Thyroid gland (tissue), 4 donors: ENCODE data around the gene ATP5PF. TPM values are rescaled to one million over a fixed set of nuclear protein-coding genes. Genes with fewer than 3 reads are reported as not detected.
"Not testable (repeated sequence)": the region's sequence is repeated elsewhere in the genome, so short reads cannot be mapped to it uniquely, and the experiment has no call there.

Source experiments
- DNase-seq, 2 donors: peaks; one replicate each; pipeline ENCODE4 v3.0.0-alpha.2; 2019
- H3K27ac ChIP-seq, 3 donors: fragments of 200-600 bp; sonication (generic); 1 replicate in 2 of 3; 2 replicates in 1 of 3; pipeline ENCODE4 v1.5.1; 2016 to 2019; ENCODE audit warnings: mild to moderate bottlenecking in 1 of 3, moderate library complexity in 1 of 3
- H3K27me3 ChIP-seq: fragments of 200-600 bp; sonication (generic); one replicate; pipeline ENCODE4 v1.5.1; 2019
- H3K36me3 ChIP-seq, 2 donors: fragments of 200-600 bp; sonication (generic); one replicate each; pipeline ENCODE4 v1.5.1; 2016 to 2019
- H3K4me1 ChIP-seq, 2 donors: fragments of 200-600 bp; sonication (generic); one replicate each; pipeline ENCODE4 v1.5.1; 2017 to 2019
- H3K4me3 ChIP-seq, 3 donors: fragments of 200-600 bp; sonication (generic); replicated peaks in 1 of 3; 1 replicate in 2 of 3; 2 replicates in 1 of 3; pipeline ENCODE4 v1.5.1; 2016; ENCODE audit warnings: mild to moderate bottlenecking in 1 of 3
- H3K9me3 ChIP-seq: fragments of 200-600 bp; sonication (generic); one replicate; pipeline ENCODE4 v1.5.1; 2017
- POLR2A ChIP-seq, 2 donors: fragments of 450-650 bp; IDR thresholded peaks; one replicate each; pipeline ENCODE4 v1.6.1; 2017; ENCODE audit warnings: antibody characterized with exemption in 2 of 2, mild to moderate bottlenecking in 2 of 2, moderate library complexity in 1 of 2
- WGBS, 2 donors: methylation state at CpG; one replicate each; pipeline ENCODE4 v1.1.5; 2017; 5-methylcytosine and 5-hydroxymethylcytosine counted together
- intact Hi-C: fragments of 100-400 bp; cut with DNase I; formaldehyde crosslinking; loops from one replicate; pipeline ENCODE4 v1.15.1; 2023
- total RNA-seq, 4 donors: library from RNA; depleted of rRNA; stranded (reverse); fragments of >200 nt; gene quantifications; one replicate each; pipeline ENCODE4 v1.2.3, GENCODE V29; 2016
- TF ChIP-seq, protein P1 (sequence below), 6 experiments: fragments of 200-600 bp in 3 of 6; fragments of 450-650 bp in 3 of 6; sonication (generic) in 3 of 6; IDR thresholded peaks; one replicate each; pipeline ENCODE4 v1.5.1; 2016 to 2019; ENCODE audit warnings: antibody characterized with exemption in 6 of 6, mild to moderate bottlenecking in 2 of 6, inconsistent platforms in 1 of 6, moderate library complexity in 1 of 6

The ATP5PF gene, protein sequence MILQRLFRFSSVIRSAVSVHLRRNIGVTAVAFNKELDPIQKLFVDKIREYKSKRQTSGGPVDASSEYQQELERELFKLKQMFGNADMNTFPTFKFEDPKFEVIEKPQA
- total RNA-seq: 100 to 1,000 TPM in 1 of 4 donors, 10 to 100 TPM in 3; 77.3 to 132 (median 89.7) TPM

DNA sequence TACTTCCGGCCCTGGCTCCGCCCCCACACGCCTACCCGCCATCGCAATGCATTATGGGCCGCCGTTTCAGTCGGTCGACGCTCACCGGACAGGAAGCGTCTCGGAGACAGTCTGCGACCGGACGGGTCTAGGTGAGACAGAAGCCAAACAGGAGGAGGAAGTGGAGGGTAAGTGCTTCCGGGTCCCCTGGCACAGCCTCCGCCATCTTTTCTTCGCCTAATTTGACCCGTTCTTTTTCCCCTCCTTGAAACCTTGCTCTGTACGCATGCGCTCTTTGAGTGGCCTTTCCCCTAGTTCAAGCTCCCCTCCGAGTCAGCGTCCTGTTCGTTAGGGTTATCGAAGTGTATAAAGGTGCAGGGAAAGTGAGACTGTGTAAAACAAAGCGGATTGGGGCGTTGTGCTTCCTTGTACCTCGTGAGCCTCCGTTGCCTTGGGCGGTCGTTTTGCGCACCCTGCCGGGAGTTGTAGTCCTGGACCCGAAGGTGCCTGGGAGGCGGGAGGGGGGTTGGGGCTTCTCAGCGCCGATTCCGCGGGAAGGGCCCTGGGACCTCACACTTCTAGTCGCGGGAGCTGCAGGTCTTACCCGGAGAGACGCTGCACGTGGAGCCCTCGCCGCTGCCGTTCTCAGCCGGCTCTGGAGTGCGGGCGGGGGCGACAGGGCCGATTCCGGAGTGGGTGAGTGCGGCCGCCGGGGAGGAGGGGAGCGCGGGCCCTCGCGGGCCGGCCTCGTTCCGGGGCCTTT lies at the start of gene ATP5PF, which contains the start of gene GABPA:
Gene ATP5PF, minus strand, starts transcription at position 1 of the 742 bp plus-strand sequence. CDS start 5,110 bp downstream, outside the sequence.
Gene GABPA, plus strand, starts transcription at position 69 of the 742 bp plus-strand sequence. CDS start 6,627 bp downstream, outside the sequence.
- intact Hi-C loops: no loop called here
- TF ChIP-seq, protein P1, sequence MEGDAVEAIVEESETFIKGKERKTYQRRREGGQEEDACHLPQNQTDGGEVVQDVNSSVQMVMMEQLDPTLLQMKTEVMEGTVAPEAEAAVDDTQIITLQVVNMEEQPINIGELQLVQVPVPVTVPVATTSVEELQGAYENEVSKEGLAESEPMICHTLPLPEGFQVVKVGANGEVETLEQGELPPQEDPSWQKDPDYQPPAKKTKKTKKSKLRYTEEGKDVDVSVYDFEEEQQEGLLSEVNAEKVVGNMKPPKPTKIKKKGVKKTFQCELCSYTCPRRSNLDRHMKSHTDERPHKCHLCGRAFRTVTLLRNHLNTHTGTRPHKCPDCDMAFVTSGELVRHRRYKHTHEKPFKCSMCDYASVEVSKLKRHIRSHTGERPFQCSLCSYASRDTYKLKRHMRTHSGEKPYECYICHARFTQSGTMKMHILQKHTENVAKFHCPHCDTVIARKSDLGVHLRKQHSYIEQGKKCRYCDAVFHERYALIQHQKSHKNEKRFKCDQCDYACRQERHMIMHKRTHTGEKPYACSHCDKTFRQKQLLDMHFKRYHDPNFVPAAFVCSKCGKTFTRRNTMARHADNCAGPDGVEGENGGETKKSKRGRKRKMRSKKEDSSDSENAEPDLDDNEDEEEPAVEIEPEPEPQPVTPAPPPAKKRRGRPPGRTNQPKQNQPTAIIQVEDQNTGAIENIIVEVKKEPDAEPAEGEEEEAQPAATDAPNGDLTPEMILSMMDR (IDR thresholded peaks at IDR 0.05): peak in 3 of 6 experiments; percentile 11 to 19 (median 11)
- TF ChIP-seq POLR2A (IDR thresholded peaks at IDR 0.05): peak in 1 of 2 donors; percentile 32
- Histone ChIP-seq H3K36me3 (no peaks in the 10 kb centered on the region), H3K27me3 (no peaks in the 10 kb centered on the region), H3K4me1 (peaks cover 14 to 28% of the 10 kb centered on the region in 2 donors), H3K9me3 (no peaks in the 10 kb centered on the region), H3K27ac (peak within 1 kb of the TSS; percentile 93 to 99 (median 98)), H3K4me3 (peak within 1 kb of the TSS; percentile 77 to 93 (median 90))
- DNase-seq: peak; percentile 97 to 98
- 0 to 1% methylated on average over 41 to 43 of the region's 64 CpGs for WGBS, 2 donors

DNA sequence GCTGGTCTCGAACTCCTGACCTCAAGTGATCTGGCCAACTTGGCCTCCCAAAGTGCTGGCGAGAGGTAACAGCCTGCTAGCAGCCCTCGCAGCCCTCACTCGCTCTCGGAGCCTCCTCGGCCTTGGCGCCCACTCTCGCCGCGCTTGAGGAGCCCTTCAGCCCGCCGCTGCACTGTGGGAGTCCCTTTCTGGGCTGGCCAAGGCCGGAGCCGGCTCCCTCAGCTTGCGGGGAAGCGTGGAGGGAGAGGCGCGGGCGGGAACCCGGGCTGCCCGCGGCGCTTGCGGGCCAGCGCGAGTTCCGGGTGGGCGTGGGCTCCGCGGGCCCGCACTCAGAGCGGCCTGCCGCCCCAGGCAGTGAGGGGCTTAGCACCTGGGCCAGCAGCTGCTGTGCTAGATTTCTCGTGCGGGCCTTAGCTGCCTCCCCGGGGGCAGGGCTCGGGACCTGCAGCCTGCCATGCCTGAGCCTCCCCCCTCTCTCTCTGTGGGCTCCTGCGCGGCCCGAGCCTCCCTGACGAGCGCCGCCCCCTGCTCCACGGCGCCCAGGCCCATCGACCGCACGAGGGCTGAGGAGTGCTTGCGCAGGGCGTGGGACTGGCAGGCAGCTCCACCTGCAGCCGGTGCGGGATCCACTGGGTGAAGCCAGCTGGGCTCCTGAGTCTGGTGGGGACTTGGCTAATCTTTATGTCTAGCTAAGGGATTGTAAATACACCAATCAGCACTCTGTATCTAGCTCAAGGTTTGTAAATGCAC lies 43.6 kb upstream of the ATP5PF start:
- DNase-seq, intact Hi-C loops, H3K9me3 ChIP-seq, H3K4me3 ChIP-seq, H3K27me3 ChIP-seq, H3K4me1 ChIP-seq, H3K27ac ChIP-seq, H3K36me3 ChIP-seq: not testable (repeated sequence)
- 90 to 98% methylated on average over 12 to 44 of the region's 52 CpGs for WGBS, 2 donors

DNA sequence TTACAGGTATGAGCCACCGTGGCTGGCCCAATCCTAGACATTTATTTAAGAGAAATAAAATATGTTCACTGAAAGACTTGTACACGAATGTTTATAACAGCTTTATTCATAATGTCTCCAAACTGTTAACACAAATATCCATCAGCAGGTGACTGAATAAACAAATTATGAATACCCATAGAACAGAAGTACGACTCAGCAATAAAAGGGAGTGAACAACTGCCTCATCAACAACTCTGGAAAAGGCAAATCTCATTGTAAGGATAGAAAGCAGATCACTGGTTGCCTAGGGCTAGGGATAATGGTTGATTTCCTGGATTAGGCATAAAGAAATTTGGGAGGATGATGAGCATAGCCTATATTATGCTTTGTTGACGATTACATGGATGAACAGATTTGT lies 41.7 kb upstream of the ATP5PF start:
- no peak overlapping the region for H3K4me3 ChIP-seq
- H3K27ac ChIP-seq: no peak overlapping the region
- no peak for DNase-seq
- TF ChIP-seq, protein P1 (IDR thresholded peaks at IDR 0.05): no peak
- TF ChIP-seq POLR2A (IDR thresholded peaks at IDR 0.05): no peak
- H3K4me1 ChIP-seq: no peaks in the 10 kb centered on the region
- H3K36me3 ChIP-seq: no peaks in the 10 kb centered on the region
- no peaks in the 10 kb centered on the region for H3K27me3 ChIP-seq
- WGBS, 2 donors: 79 to 89% methylated on average over 4 of the region's 4 CpGs
- H3K9me3 ChIP-seq: no peaks in the 10 kb centered on the region
- intact Hi-C loops: no loop called here

DNA sequence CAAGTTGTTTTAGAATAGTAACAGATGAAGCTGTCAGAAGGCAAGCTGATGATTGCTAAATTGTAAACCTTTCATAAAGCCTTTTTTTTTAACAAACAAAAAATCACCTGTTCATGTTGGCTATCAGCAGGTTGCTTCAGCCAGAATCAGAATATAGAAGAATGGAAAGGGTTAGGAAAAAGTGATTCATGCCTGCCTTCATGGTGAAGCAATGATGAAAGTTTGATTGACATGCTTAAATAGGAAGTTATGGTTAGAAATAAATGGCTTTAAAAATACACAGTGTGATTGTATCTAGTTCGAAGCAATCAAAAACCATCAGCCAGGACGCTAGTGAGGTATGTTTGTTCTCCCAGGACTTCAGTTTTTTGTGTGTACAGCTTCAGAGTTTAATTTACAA lies 38.0 kb upstream of the ATP5PF start:
- DNase-seq: no peak
- Histone ChIP-seq H3K27me3 (no peaks in the 10 kb centered on the region), H3K4me1 (no peaks in the 10 kb centered on the region), H3K36me3 (no peaks in the 10 kb centered on the region), H3K4me3 (no peak overlapping the region), H3K9me3 (no peaks in the 10 kb centered on the region), H3K27ac (no peak overlapping the region)
- 62 to 76% methylated on average over 2 of the region's 2 CpGs for WGBS, 2 donors
- intact Hi-C loops: no loop called here
- TF ChIP-seq, protein P1 (IDR thresholded peaks at IDR 0.05): no peak
- no peak for TF ChIP-seq POLR2A (IDR thresholded peaks at IDR 0.05)

DNA sequence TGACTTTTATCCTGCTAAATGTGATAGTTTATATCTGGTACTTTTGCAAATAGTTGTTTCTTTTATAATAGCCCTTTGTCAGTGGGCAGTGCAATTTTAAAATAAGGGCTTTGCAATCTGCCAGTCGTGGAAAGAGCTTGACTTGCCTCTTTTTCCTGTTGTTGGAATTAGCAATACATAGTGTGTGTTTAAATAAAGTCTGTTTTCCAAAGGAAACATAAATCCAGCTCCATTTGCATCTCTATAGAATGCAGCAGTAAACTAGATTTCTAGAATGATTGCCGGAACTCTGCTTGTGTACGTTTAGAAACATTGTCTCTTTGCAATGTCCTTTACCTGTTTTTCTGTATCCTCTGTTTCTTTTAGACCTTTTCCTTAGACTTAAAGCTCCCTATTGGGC lies 33.2 kb upstream of the ATP5PF start:
- intact Hi-C loops: no loop called here
- Histone ChIP-seq H3K27ac (no peak overlapping the region), H3K36me3 (peaks cover 13 to 25% of the 10 kb centered on the region in 2 donors), H3K27me3 (no peaks in the 10 kb centered on the region), H3K9me3 (no peaks in the 10 kb centered on the region), H3K4me1 (no peaks in the 10 kb centered on the region), H3K4me3 (no peak overlapping the region)
- WGBS, 2 donors: 87 to 89% methylated on average over 3 of the region's 3 CpGs
- DNase-seq: no peak
- no peak for TF ChIP-seq POLR2A (IDR thresholded peaks at IDR 0.05)
- TF ChIP-seq, protein P1 (IDR thresholded peaks at IDR 0.05): no peak
